Liver (tissue), 9 donors: ENCODE results near the gene ACSS2. TPM values are rescaled to one million over a fixed set of nuclear protein-coding genes. Genes with fewer than 3 reads are reported as not detected.

ENCODE experiments used
- DNase-seq: peaks from one replicate; pipeline ENCODE4 v3.0.0-alpha.2; 2017; ENCODE audit warnings: low spot score
- H3K27ac ChIP-seq, 2 donors: one replicate each; pipeline ENCODE4 v1.7.0; 2013; ENCODE audit warnings: inconsistent platforms in 2 of 2, low read length in 2 of 2, control low read depth in 1 of 2, low read depth in 1 of 2, mild to moderate bottlenecking in 1 of 2
- H3K27me3 ChIP-seq, 4 donors: one replicate each; pipeline versions ENCODE4 v1.6.1 to v1.7.0; 2013; ENCODE audit warnings: low read length in 3 of 4, inconsistent platforms in 1 of 4, mild to moderate bottlenecking in 1 of 4, moderate library complexity in 1 of 4; ENCODE audit not compliant: control insufficient read depth in 4 of 4, insufficient read depth in 4 of 4
- H3K36me3 ChIP-seq, 4 donors: one replicate each; pipeline versions ENCODE4 v1.6.1 to v1.7.0; 2013; ENCODE audit warnings: low read length in 3 of 4, mild to moderate bottlenecking in 3 of 4, low read depth in 1 of 4, moderate library complexity in 1 of 4; ENCODE audit not compliant: control insufficient read depth in 4 of 4, insufficient read depth in 3 of 4
- H3K4me1 ChIP-seq, 4 donors: one replicate each; pipeline versions ENCODE4 v1.6.1 to v1.7.0; 2013; ENCODE audit warnings: low read length in 3 of 4, mild to moderate bottlenecking in 3 of 4, moderate library complexity in 1 of 4; ENCODE audit not compliant: control insufficient read depth in 4 of 4, insufficient read depth in 4 of 4
- H3K4me3 ChIP-seq, 3 donors: one replicate each; pipeline versions ENCODE4 v1.6.1 to v1.7.0; 2013; ENCODE audit warnings: low read length in 3 of 3, control low read depth in 1 of 3, low read depth in 1 of 3, mild to moderate bottlenecking in 1 of 3
- H3K9ac ChIP-seq, 2 donors: one replicate each; pipeline ENCODE4 v1.7.0; 2013; ENCODE audit warnings: low read length in 2 of 2, mild to moderate bottlenecking in 2 of 2, moderate library complexity in 2 of 2, control low read depth in 1 of 2, low read depth in 1 of 2
- H3K9me3 ChIP-seq, 4 donors: one replicate each; pipeline versions ENCODE4 v1.6.1 to v1.7.0; 2013; ENCODE audit warnings: low read length in 3 of 4; ENCODE audit not compliant: control insufficient read depth in 4 of 4
- EGR1 ChIP-seq, 2 donors: IDR thresholded peaks; 2 replicates each; pipeline ENCODE4 v1.6.1; 2016 to 2018; ENCODE audit warnings: antibody characterized with exemption in 2 of 2, low read depth in 2 of 2
- FOXA1 ChIP-seq: IDR thresholded peaks from 2 replicates; pipeline ENCODE4 v1.6.1; 2016; ENCODE audit warnings: antibody characterized with exemption
- GABPA ChIP-seq, 2 donors: IDR thresholded peaks in 1 of 2; conservative IDR thresholded peaks in 1 of 2; 2 replicates each; pipeline ENCODE4 v1.6.1; 2016; ENCODE audit warnings: antibody characterized with exemption in 2 of 2, mild to moderate bottlenecking in 1 of 2, moderate library complexity in 1 of 2
- HNF4A ChIP-seq, 2 donors: conservative IDR thresholded peaks; 2 replicates each; pipeline ENCODE4 v1.6.1; 2016; ENCODE audit warnings: antibody characterized with exemption in 2 of 2, mild to moderate bottlenecking in 2 of 2
- HNF4G ChIP-seq: IDR thresholded peaks from 2 replicates; pipeline ENCODE4 v1.6.1; 2016; ENCODE audit warnings: antibody characterized with exemption
- NR2F2 ChIP-seq: IDR thresholded peaks from 2 replicates; pipeline ENCODE4 v1.6.1; 2016; ENCODE audit warnings: antibody characterized with exemption
- RAD21 ChIP-seq, 2 donors: IDR thresholded peaks; 2 replicates each; pipeline ENCODE4 v1.6.1; 2016; ENCODE audit warnings: antibody characterized with exemption in 2 of 2, mild to moderate bottlenecking in 2 of 2
- RXRA ChIP-seq, 2 donors: IDR thresholded peaks; 2 replicates each; pipeline ENCODE4 v1.6.1; 2017 to 2018; ENCODE audit warnings: antibody characterized with exemption in 2 of 2, mild to moderate bottlenecking in 1 of 2
- SP1 ChIP-seq: IDR thresholded peaks from 2 replicates; pipeline ENCODE4 v1.6.1; 2018; ENCODE audit warnings: antibody characterized with exemption, mild to moderate bottlenecking
- TAF1 ChIP-seq: conservative IDR thresholded peaks from 2 replicates; pipeline ENCODE4 v1.6.1; 2016; ENCODE audit warnings: antibody characterized with exemption, mild to moderate bottlenecking
- WGBS: extraction: QIAGEN DNeasy Blood & Tissue Kit; methylation state at CpG from one replicate; pipeline ENCODE4 v1.1.7; 2013; 5-methylcytosine and 5-hydroxymethylcytosine counted together
- polyA plus RNA-seq, 2 donors: library from polyadenylated mRNA; stranded (reverse) in 1 of 2; unstranded in 1 of 2; fragments of 200-250 nt in 1 of 2; fragments of >200 nt in 1 of 2; fragmentation: Nextera tagmentation in 1 of 2; extraction: Ambion mirVana in 1 of 2; gene quantifications; one replicate each; pipeline versions ENCODE4 v1.2.1 to v1.2.3, GENCODE V29; 2013 to 2015
- total RNA-seq, 2 donors: library from RNA; depleted of rRNA; stranded (reverse); fragments of >200 nt; gene quantifications; one replicate each; pipeline ENCODE4 v1.2.3, GENCODE V29; 2014
- TF ChIP-seq, protein P1 (sequence below): IDR thresholded peaks from 2 replicates; pipeline ENCODE4 v1.6.1; 2016; ENCODE audit warnings: antibody characterized with exemption, mild to moderate bottlenecking
- TF ChIP-seq, protein P2 (sequence below): IDR thresholded peaks from 2 replicates; pipeline ENCODE4 v1.6.1; 2016; ENCODE audit warnings: antibody characterized with exemption
- TF ChIP-seq, protein P3 (sequence below): IDR thresholded peaks from 2 replicates; pipeline ENCODE4 v1.6.1; 2016; ENCODE audit warnings: antibody characterized with exemption
- donor health status: healthy.
- donor health status: healthy.
- donor health status: healthy.
- donor health status: healthy.
- donor health status: healthy.

ACSS2 gene
- total and polyA plus RNA-seq, 4 donors = 29.8 to 260 (median 80.0) TPM

DNA sequence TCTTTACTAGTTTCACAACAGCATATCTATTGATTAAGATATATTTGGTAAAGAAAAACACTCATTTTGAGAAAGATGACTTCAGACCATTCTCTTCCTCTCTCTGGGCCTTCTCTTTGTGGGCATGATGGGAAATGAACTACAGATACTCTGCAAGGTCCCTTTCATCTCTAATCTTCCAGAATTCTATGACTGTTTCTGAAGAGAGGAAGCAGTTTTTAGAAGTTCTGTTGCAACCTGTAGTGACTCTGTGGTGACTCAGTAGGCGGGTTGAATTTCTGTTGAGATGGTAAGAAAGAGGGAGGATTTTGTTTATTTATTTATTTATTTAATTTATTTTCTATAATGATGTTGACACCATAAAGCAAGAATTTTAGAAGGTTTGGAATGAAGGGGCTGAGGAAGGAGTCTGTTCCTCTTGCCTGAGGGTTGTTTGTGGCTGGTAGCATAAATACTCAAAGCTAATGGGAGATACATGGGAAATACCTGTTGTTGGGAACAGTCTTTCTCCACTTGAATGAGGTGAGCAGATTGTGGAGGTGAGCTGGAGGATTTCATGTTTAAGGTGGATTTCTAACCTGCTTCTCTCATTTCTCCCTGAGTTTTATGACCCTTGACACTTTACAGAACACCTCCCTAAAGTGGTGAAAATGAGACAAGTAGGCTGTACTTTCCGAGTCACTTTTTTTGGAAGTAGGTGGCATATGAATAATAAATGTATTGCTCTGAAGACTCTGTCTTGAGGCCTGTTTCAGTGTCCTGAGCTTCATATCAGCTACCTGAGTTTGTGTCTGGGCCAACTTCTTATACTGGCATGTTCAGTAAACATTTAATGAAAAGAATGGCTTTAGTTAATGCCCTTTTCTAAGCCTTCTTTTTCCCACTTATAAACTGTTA is 15.0 kb downstream of the ACSS2 start:
- Histone ChIP-seq H3K9ac (no peak overlapping the region), H3K4me3 (no peak overlapping the region), H3K36me3 (peaks cover 0 to 2% (median under 1%) of the 10 kb centered on the region in 4 donors), H3K27ac (peak overlapping the region in 1 of 2 donors; percentile 51), H3K9me3 (no peaks in the 10 kb centered on the region), H3K4me1 (peaks cover 3 to 25% (median 17%) of the 10 kb centered on the region in 4 donors), H3K27me3 (no peaks in the 10 kb centered on the region)
- TF ChIP-seq, protein P1, sequence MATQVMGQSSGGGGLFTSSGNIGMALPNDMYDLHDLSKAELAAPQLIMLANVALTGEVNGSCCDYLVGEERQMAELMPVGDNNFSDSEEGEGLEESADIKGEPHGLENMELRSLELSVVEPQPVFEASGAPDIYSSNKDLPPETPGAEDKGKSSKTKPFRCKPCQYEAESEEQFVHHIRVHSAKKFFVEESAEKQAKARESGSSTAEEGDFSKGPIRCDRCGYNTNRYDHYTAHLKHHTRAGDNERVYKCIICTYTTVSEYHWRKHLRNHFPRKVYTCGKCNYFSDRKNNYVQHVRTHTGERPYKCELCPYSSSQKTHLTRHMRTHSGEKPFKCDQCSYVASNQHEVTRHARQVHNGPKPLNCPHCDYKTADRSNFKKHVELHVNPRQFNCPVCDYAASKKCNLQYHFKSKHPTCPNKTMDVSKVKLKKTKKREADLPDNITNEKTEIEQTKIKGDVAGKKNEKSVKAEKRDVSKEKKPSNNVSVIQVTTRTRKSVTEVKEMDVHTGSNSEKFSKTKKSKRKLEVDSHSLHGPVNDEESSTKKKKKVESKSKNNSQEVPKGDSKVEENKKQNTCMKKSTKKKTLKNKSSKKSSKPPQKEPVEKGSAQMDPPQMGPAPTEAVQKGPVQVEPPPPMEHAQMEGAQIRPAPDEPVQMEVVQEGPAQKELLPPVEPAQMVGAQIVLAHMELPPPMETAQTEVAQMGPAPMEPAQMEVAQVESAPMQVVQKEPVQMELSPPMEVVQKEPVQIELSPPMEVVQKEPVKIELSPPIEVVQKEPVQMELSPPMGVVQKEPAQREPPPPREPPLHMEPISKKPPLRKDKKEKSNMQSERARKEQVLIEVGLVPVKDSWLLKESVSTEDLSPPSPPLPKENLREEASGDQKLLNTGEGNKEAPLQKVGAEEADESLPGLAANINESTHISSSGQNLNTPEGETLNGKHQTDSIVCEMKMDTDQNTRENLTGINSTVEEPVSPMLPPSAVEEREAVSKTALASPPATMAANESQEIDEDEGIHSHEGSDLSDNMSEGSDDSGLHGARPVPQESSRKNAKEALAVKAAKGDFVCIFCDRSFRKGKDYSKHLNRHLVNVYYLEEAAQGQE = no peak
- TF ChIP-seq RAD21 (IDR thresholded peaks at IDR 0.05) (no peak), EGR1 (IDR thresholded peaks at IDR 0.05; ENCODE audit: low read depth in 2 of 2) (no peak), GABPA (IDR thresholded peaks at IDR 0.05 in 1 of 2, conservative IDR thresholded peaks at IDR 0.05 in 1 of 2) (no peak), HNF4G (no peak), NR2F2 (no peak), HNF4A (conservative IDR thresholded peaks at IDR 0.05) (no peak), TAF1 (no peak), SP1 (no peak)
- TF ChIP-seq, protein P2, sequence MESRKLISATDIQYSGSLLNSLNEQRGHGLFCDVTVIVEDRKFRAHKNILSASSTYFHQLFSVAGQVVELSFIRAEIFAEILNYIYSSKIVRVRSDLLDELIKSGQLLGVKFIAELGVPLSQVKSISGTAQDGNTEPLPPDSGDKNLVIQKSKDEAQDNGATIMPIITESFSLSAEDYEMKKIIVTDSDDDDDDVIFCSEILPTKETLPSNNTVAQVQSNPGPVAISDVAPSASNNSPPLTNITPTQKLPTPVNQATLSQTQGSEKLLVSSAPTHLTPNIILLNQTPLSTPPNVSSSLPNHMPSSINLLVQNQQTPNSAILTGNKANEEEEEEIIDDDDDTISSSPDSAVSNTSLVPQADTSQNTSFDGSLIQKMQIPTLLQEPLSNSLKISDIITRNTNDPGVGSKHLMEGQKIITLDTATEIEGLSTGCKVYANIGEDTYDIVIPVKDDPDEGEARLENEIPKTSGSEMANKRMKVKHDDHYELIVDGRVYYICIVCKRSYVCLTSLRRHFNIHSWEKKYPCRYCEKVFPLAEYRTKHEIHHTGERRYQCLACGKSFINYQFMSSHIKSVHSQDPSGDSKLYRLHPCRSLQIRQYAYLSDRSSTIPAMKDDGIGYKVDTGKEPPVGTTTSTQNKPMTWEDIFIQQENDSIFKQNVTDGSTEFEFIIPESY = no peak
- DNase-seq = no peak
- 84% methylated on average over 2 of the region's 2 CpGs for WGBS

DNA sequence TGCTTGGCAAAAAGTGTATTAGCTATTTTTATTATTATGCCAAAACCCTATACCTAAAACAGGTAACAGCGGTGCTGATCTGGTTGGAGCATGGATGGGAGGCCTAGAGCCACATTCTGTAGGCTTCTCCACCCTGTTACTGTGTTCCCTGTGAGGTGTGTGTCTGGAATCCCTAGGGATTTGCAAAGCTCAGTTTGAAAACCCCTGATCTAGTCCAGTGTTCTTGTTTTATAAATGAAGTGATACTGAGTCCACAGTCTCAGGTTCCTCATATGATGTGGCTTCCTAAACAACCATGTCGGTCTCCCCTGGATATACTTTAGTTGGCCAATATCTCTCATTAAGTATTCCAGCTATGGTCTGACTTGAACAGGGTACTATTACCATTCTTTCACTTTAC is 16.3 kb downstream of the ACSS2 start:
- Histone ChIP-seq H3K27me3 (no peaks in the 10 kb centered on the region), H3K36me3 (peaks cover 0 to 2% (median under 1%) of the 10 kb centered on the region in 4 donors), H3K27ac (no peak overlapping the region)

More for the DNA sequence above, 16.3 kb downstream of the ACSS2 start:
- no peak for DNase-seq
- H3K4me3 ChIP-seq = no peak overlapping the region
- 96% methylated on average over 2 of the region's 2 CpGs for WGBS
- peaks cover 2 to 25% (median 16%) of the 10 kb centered on the region in 4 donors for H3K4me1 ChIP-seq
- no peak for TF ChIP-seq RAD21 (IDR thresholded peaks at IDR 0.05)
- TF ChIP-seq RXRA (IDR thresholded peaks at IDR 0.05) = no peak
- TF ChIP-seq FOXA1 = no peak
- no peak for TF ChIP-seq GABPA (IDR thresholded peaks at IDR 0.05 in 1 of 2, conservative IDR thresholded peaks at IDR 0.05 in 1 of 2)
- TF ChIP-seq, protein P3, sequence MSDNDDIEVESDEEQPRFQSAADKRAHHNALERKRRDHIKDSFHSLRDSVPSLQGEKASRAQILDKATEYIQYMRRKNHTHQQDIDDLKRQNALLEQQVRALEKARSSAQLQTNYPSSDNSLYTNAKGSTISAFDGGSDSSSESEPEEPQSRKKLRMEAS = no peak
- TF ChIP-seq HNF4A (conservative IDR thresholded peaks at IDR 0.05) = no peak
- TF ChIP-seq, protein P1 = no peak
- TF ChIP-seq SP1 = no peak
- TF ChIP-seq, protein P2 = no peak
- no peak for TF ChIP-seq TAF1
- TF ChIP-seq NR2F2 = no peak
- H3K9me3 ChIP-seq = no peaks in the 10 kb centered on the region
- H3K9ac ChIP-seq = no peak overlapping the region
